GM21390 (cell line): ENCODE measurements around the gene MACROD2.

Experiments used
- ATAC-seq: cut with Tn5 transposase; IDR thresholded peaks from one replicate; pipeline ENCODE4 v1.9.1; 2021; ENCODE audit not compliant: unreplicated experiment

The MACROD2 gene

GRCh38 chr20:14569641-14570040, 574.3 kb downstream of the MACROD2 start:
- no peak for ATAC-seq

- no peak for ATAC-seq
Observed at GRCh38 chr20:14570811-14571210, 575.5 kb downstream of the MACROD2 start.

- no peak for ATAC-seq
Observed at GRCh38 chr20:14573676-14574075, 578.4 kb downstream of the MACROD2 start.

GRCh38 chr20:14576196-14576877, 581.0 kb downstream of the MACROD2 start:
- ATAC-seq, result no peak

GRCh38 chr20:14580418-14581074, 585.2 kb downstream of the MACROD2 start:
- no peak for ATAC-seq

- ATAC-seq, result no peak
Observed at GRCh38 chr20:14581731-14582130, 586.4 kb downstream of the MACROD2 start.

GRCh38 chr20:14582855-14583254, 587.5 kb downstream of the MACROD2 start:
- no peak for ATAC-seq

GRCh38 chr20:14583413-14583812, 588.1 kb downstream of the MACROD2 start:
- no peak for ATAC-seq

- no peak for ATAC-seq
Observed at GRCh38 chr20:14589383-14589782, 594.1 kb downstream of the MACROD2 start.

GRCh38 chr20:14595051-14595450, 599.7 kb downstream of the MACROD2 start:
- no peak for ATAC-seq

GRCh38 chr20:14597206-14597715, 601.9 kb downstream of the MACROD2 start:
- ATAC-seq, result no peak

- no peak for ATAC-seq
Observed at GRCh38 chr20:14599613-14600012, 604.3 kb downstream of the MACROD2 start.

GRCh38 chr20:14600527-14600926, 605.2 kb downstream of the MACROD2 start:
- no peak for ATAC-seq

GRCh38 chr20:14604143-14604542, 608.8 kb downstream of the MACROD2 start:
- ATAC-seq, result no peak

GRCh38 chr20:14609328-14610221, 614.3 kb downstream of the MACROD2 start:
- no peak for ATAC-seq

- ATAC-seq, result no peak
Observed at GRCh38 chr20:14611479-14611878, 616.2 kb downstream of the MACROD2 start.

GRCh38 chr20:14612391-14612790, 617.1 kb downstream of the MACROD2 start:
- no peak for ATAC-seq

- ATAC-seq, result no peak
Observed at GRCh38 chr20:14616003-14616402, 620.7 kb downstream of the MACROD2 start.

GRCh38 chr20:14617123-14617522, 621.8 kb downstream of the MACROD2 start:
- ATAC-seq, result no peak

- ATAC-seq, result no peak
Observed at GRCh38 chr20:14619411-14619810, 624.1 kb downstream of the MACROD2 start.

- no peak for ATAC-seq
Observed at GRCh38 chr20:14622796-14623195, 627.5 kb downstream of the MACROD2 start.
